Motor neuron (in vitro differentiated cells): Measurements from ENCODE around the gene ITPR1. TPM values are rescaled to one million over a fixed set of nuclear protein-coding genes. Genes with fewer than 3 reads are reported as not detected.
"Not testable (repeated sequence)": the region's sequence is repeated elsewhere in the genome, so short reads cannot be mapped to it uniquely, and the experiment has no call there.

ENCODE experiments used
- ATAC-seq, 8 experiments: fragments of 200-7000 bp; cut with Tn5 transposase; replicated peaks in 6 of 8; 2 replicates each; pipeline ENCODE4 v1.8.0; 2021; ENCODE audit warnings: mild to moderate bottlenecking in 8 of 8, moderate library complexity in 8 of 8
- H3K27ac ChIP-seq, 2 donors: fragments of 250-450 bp; sonication (Bioruptor Pico); 2 replicates each; pipeline ENCODE4 v1.9.0; 2021; ENCODE audit warnings: antibody characterized with exemption in 2 of 2, mild to moderate bottlenecking in 2 of 2, moderate library complexity in 1 of 2
- H3K4me1 ChIP-seq, 2 donors: fragments of 250-450 bp; sonication (Bioruptor Pico); replicated peaks in 1 of 2; 2 replicates each; pipeline ENCODE4 v1.6.1; 2021; ENCODE audit warnings: antibody characterized with exemption in 2 of 2, mild to moderate bottlenecking in 2 of 2, moderate library complexity in 1 of 2
- H3K4me3 ChIP-seq, 5 donors: fragments of 250-450 bp; sonication (Bioruptor Pico); 2 replicates each; pipeline ENCODE4 v1.9.0; 2021; ENCODE audit warnings: antibody characterized with exemption in 5 of 5, mild to moderate bottlenecking in 5 of 5, moderate library complexity in 4 of 5
- WGBS, 10 experiments: fragments of 450-650 bp; shearing (Covaris generic); methylation state at CpG; one replicate each; pipeline ENCODE4 v1.0.0; 2022; 5-methylcytosine and 5-hydroxymethylcytosine counted together
- in situ Hi-C, 9 experiments: fragments of 400-800 bp; cut with MboI; loops; one replicate each; pipeline ENCODE4 v1.15.0; 2021; ENCODE audit warnings: low sequenced_read_pairs in 9 of 9, low pct_unique_long_range_greater_than_20kb in 2 of 9; ENCODE audit not compliant: unreplicated experiment in 9 of 9
- total RNA-seq, 8 experiments: library from RNA; unstranded; fragments of 300-600 nt; gene quantifications; 2 replicates each; pipeline versions ENCODE4 v1.2.3 to v1.2.4, GENCODE V29; 2022

The ITPR1 gene
- total RNA-seq, 8 experiments from 2014 or later, result 2.2 to 167 (median 12.2) TPM

- 96 to 100% (median 100%) methylated on average over 1 to 5 of the region's 9 CpGs; no CpG with 5 or more reads in 3 of the 10 experiments for WGBS, 10 experiments
- Histone ChIP-seq H3K4me3 (no peak overlapping the region), H3K27ac (no peak overlapping the region), H3K4me1 (peaks cover 0 to 5% of the 10 kb centered on the region in 2 donors)
- ATAC-seq, result no peak
- in situ Hi-C loops, result no loop called here
These were observed 265.2 kb downstream of the ITPR1 start for GRCh38 chr3:4758249-4758860.

DNA sequence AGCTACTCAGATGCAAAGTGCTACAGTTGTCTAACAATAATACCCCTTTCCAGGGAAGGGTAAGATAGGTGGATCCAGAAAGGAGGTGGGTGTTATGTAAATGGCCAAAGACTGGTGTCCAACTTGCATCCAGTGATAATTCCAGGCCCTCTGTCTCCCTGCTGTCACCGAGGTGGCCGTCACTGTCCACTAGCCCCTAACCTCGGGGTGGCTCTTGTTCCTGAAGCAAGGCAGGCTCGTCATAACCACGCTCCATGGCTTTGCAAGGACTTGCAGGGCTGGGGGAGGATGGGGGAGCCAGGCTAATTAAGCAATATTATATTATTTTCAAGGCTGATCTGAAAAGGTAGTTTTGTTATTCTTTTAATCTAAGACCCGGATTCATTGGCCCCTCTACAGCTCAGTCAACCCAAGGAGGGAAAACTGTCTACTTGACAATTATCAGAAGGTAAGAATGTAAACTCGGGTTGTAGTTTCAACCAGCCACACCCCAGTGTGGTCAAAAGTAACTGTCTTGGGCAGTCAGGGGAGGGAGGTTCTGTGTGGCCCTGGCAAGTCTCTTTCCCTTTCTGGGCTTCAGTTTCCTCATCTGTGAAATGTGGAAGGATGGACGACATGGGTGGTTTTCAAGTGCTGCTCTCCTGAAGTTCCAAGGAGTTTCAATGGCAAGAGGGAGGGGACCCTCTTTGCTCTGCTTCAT is 266.0 kb downstream of the ITPR1 start:
- no peak overlapping the region for H3K27ac ChIP-seq
- no peak for ATAC-seq
- WGBS, 10 experiments, result 80 to 100% (median 87%) methylated on average over 1 to 7 of the region's 8 CpGs; no CpG with 5 or more reads in 1 of the 10 experiments
- peaks cover 0 to 5% of the 10 kb centered on the region in 2 donors for H3K4me1 ChIP-seq
- no peak overlapping the region for H3K4me3 ChIP-seq
- in situ Hi-C loops, result no loop called here

DNA sequence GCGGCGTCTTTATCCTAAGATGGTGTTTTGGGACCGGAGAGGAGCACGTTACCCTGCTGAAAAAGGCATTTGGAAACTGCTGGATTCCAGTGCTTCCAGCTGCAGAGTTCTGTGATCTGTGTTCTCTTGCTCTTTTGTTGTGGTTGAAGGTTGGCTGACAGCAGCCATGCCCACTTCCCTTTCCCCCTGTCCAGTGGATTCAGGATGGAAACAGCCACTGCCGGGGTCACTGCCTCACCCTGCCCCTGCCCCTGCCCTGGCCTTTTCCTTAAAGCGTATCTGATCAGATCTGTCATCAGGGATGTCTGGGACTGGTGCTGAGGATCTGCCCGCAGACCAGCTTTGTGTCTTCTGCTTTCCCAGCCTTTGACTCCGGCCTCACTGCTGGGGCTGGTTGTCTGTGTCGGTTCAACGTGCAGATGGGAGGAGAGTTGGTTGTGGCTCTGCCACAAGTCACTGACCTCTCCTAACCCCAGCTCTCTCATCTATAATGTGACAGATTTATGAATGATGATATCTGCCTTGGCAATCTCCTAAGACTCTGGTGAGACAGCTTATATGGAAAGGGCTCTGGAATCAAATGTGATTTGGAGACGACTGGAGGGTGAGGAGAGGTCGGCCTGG is 266.7 kb downstream of the ITPR1 start:
- peaks cover 0 to 5% of the 10 kb centered on the region in 2 donors for H3K4me1 ChIP-seq
- peak in 2 of 8 experiments; percentile 7 to 25 for ATAC-seq
- H3K4me3 ChIP-seq, result no peak overlapping the region
- H3K27ac ChIP-seq, result no peak overlapping the region
- WGBS, 10 experiments, result 0 to 100% (median 77%) methylated on average over 1 to 9 of the region's 12 CpGs; no CpG with 5 or more reads in 3 of the 10 experiments
- in situ Hi-C loops, result no loop called here

DNA sequence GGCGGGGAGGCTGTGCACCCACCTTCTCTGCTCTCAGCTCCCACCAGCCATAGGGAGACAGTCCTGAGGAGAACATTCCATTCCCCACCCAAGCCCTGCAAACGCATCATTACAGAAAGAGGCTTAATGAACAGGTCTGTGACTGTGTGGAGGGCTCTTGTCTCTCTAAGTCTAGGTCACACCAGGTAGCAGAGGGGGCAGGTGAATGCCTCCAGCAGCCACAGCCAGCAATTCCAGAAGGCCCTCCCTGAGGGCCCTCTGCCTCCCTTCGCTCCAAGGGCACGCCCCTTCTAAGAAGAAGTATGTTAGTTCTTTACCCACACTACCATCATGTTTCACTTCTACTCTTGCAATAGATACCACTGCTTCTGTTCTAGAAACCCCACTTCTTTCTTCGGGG is 268.6 kb downstream of the ITPR1 start:
- no peak for ATAC-seq
- in situ Hi-C loops, result no loop called here

GRCh38 chr3:4762481-4763230 is 269.5 kb downstream of the ITPR1 start:
- in situ Hi-C loops, H3K27ac ChIP-seq, ATAC-seq, H3K4me3 ChIP-seq, H3K4me1 ChIP-seq: not testable (repeated sequence)
- WGBS, 10 experiments, result 33 to 100% (median 79%) methylated on average over 1 to 2 of the region's 2 CpGs; no CpG with 5 or more reads in 2 of the 10 experiments

More for the DNA sequence above, 268.6 kb downstream of the ITPR1 start:
- no peak overlapping the region for H3K4me3 ChIP-seq
- 80 to 100% (median 93%) methylated on average over 1 to 4 of the region's 5 CpGs; no CpG with 5 or more reads in 5 of the 10 experiments for WGBS, 10 experiments
- H3K4me1 ChIP-seq, result peaks cover 0 to 5% of the 10 kb centered on the region in 2 donors
- H3K27ac ChIP-seq, result no peak overlapping the region

GRCh38 chr3:4763604-4764247 is 270.6 kb downstream of the ITPR1 start:
- WGBS, 10 experiments, result 94 to 100% (median 98%) methylated on average over 1 to 19 of the region's 21 CpGs; no CpG with 5 or more reads in 1 of the 10 experiments
- in situ Hi-C loops, result no loop called here
- H3K27ac ChIP-seq, result no peak overlapping the region
- no peak for ATAC-seq
- H3K4me3 ChIP-seq, result no peak overlapping the region
- H3K4me1 ChIP-seq, result peaks cover 0 to 5% of the 10 kb centered on the region in 2 donors

- WGBS, 10 experiments, result 48 to 100% (median 82%) methylated on average over 1 to 3 of the region's 3 CpGs; no CpG with 5 or more reads in 2 of the 10 experiments
- no peaks in the 10 kb centered on the region for H3K4me1 ChIP-seq
- no peak for ATAC-seq
- no peak overlapping the region for H3K27ac ChIP-seq
- no peak overlapping the region for H3K4me3 ChIP-seq
- in situ Hi-C loops, result no loop called here
These were observed 272.1 kb downstream of the ITPR1 start for GRCh38 chr3:4765212-4765611.

GRCh38 chr3:4766263-4766662 is 273.1 kb downstream of the ITPR1 start:
- H3K4me1 ChIP-seq, result no peaks in the 10 kb centered on the region
- no peak for ATAC-seq
- in situ Hi-C loops, result no loop called here
- WGBS, 10 experiments, result 40 to 100% (median 91%) methylated on average over 1 to 4 of the region's 4 CpGs
- no peak overlapping the region for H3K27ac ChIP-seq
- H3K4me3 ChIP-seq, result no peak overlapping the region

- in situ Hi-C loops, result no loop called here
- Histone ChIP-seq H3K4me1 (no peaks in the 10 kb centered on the region), H3K27ac (no peak overlapping the region), H3K4me3 (no peak overlapping the region)
- no peak for ATAC-seq
- 34 to 93% (median 66%) methylated on average over 2 to 6 of the region's 6 CpGs for WGBS, 10 experiments
These were observed 273.8 kb downstream of the ITPR1 start for GRCh38 chr3:4766716-4767499.

- WGBS, 10 experiments, result 65 to 100% (median 100%) methylated on average over 1 to 4 of the region's 5 CpGs; no CpG with 5 or more reads in 2 of the 10 experiments
- in situ Hi-C loops, result no loop called here
- Histone ChIP-seq H3K4me1 (no peaks in the 10 kb centered on the region), H3K4me3 (no peak overlapping the region), H3K27ac (no peak overlapping the region)
- no peak for ATAC-seq
These were observed 274.9 kb downstream of the ITPR1 start for GRCh38 chr3:4768021-4768420.

DNA sequence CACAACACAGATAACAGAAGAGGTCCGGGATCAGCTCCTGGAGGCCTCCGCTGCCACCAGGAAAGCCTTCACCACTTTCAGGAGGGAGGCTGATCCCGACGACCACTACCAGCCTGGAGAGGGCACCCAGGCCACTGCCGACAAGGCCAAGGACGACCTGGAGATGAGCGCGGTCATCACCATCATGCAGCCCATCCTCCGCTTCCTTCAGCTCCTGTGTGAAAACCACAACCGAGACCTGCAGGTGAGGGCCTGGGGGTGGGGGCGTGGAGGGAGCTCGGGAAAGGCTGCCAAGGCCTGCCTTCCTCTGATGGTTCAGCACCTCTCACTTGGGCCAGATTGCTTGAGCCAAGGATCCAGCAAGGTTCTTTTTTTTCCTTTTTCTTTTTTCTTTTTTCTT is 275.4 kb downstream of the ITPR1 start:
- ATAC-seq, result no peak
- in situ Hi-C loops, result no loop called here

DNA sequence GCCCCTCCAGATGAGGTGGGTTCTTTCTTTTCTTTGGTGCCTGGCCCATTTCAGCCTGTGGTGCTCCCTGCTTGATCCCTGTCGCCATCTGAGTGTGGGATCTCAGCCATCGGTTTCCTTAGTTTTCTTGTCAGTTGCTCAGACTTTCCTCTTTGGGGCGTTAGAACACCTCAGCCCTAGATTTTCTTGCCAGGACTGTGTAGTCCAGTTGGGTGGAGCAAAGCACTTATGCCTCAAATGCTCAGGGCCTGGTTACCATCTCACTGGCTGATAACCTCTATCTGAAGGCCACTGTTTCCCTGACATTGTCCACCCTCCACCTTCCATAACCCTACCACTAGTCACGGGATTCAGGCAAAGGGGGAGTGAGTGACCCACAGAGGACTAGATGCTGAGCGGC is 277.4 kb downstream of the ITPR1 start:
- no peak overlapping the region for H3K27ac ChIP-seq
- no peak overlapping the region for H3K4me3 ChIP-seq
- in situ Hi-C loops, result no loop called here
- peak in 1 of 8 experiments; percentile 26 for ATAC-seq
- WGBS, 10 experiments, result 80 to 100% (median 90%) methylated on average over 1 to 4 of the region's 5 CpGs; no CpG with 5 or more reads in 4 of the 10 experiments
- H3K4me1 ChIP-seq, result no peaks in the 10 kb centered on the region

More for the DNA sequence above, 275.4 kb downstream of the ITPR1 start:
- WGBS, 10 experiments, result 80 to 100% (median 93%) methylated on average over 1 to 5 of the region's 12 CpGs; no CpG with 5 or more reads in 5 of the 10 experiments
- Histone ChIP-seq H3K4me3 (no peak overlapping the region), H3K27ac (no peak overlapping the region), H3K4me1 (no peaks in the 10 kb centered on the region)
